MM.1S (cell line): ENCODE results near the gene FAM227B.

Experiments
- EZH2 ChIP-seq: fragments of 300-600 bp; sonication (generic); optimal IDR thresholded peaks from 2 replicates; pipeline ENCODE3; 2017; ENCODE audit warnings: low read depth, mild to moderate bottlenecking, antibody characterized with exemption, low read length, mixed read lengths
- TF ChIP-seq, protein P1 (sequence below): fragments of 300-600 bp; sonication (generic); IDR thresholded peaks from 2 replicates; pipeline ENCODE4 v1.5.1; 2016; ENCODE audit warnings: antibody characterized with exemption, low read length, mixed read lengths

GRCh38 chr15:49286649-49287404 lies 333.8 kb downstream of the FAM227B start:
- TF ChIP-seq, protein P1, sequence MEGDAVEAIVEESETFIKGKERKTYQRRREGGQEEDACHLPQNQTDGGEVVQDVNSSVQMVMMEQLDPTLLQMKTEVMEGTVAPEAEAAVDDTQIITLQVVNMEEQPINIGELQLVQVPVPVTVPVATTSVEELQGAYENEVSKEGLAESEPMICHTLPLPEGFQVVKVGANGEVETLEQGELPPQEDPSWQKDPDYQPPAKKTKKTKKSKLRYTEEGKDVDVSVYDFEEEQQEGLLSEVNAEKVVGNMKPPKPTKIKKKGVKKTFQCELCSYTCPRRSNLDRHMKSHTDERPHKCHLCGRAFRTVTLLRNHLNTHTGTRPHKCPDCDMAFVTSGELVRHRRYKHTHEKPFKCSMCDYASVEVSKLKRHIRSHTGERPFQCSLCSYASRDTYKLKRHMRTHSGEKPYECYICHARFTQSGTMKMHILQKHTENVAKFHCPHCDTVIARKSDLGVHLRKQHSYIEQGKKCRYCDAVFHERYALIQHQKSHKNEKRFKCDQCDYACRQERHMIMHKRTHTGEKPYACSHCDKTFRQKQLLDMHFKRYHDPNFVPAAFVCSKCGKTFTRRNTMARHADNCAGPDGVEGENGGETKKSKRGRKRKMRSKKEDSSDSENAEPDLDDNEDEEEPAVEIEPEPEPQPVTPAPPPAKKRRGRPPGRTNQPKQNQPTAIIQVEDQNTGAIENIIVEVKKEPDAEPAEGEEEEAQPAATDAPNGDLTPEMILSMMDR = no peak
- no peak for TF ChIP-seq EZH2
